Activated T-helper 9 cell treated with anti-CD3 and anti-CD28 coated beads, Interleukin-2, amount 50 U/mL, for 16 hours (primary cell): ENCODE results near the gene BMPR1A.
"Not testable (repeated sequence)": the region's sequence is repeated elsewhere in the genome, so short reads cannot be mapped to it uniquely, and the experiment has no call there.

Experiments
- DNase-seq: peaks from one replicate; pipeline ENCODE4 v3.0.0-alpha.2; 2020; ENCODE audit warnings: low read depth

The BMPR1A gene

DNA sequence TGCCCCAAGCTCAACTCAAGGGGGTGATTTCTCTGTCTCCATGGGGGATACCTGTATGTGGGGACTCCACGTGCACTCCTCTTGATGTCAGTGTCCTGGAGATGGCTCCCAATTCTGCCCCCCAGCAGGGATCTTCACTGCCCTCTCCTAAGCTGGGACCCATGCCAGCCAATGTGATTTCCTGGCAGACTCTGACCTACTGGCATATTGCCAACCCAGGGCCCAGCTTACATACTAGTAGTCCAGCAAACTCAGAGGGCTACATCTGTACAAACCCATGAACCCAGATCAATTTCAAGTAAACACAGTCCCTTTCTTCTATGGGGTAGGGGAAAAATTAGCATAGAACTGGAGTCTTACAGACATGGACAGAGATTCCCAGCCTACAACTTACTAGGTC, 26.2 kb upstream of the BMPR1A start:
- DNase-seq, result no peak

GRCh38 chr10:86732771-86733170, 23.6 kb upstream of the BMPR1A start:
- no peak for DNase-seq

- no peak for DNase-seq
These were observed 23.2 kb upstream of the BMPR1A start for GRCh38 chr10:86733260-86733671.

DNA sequence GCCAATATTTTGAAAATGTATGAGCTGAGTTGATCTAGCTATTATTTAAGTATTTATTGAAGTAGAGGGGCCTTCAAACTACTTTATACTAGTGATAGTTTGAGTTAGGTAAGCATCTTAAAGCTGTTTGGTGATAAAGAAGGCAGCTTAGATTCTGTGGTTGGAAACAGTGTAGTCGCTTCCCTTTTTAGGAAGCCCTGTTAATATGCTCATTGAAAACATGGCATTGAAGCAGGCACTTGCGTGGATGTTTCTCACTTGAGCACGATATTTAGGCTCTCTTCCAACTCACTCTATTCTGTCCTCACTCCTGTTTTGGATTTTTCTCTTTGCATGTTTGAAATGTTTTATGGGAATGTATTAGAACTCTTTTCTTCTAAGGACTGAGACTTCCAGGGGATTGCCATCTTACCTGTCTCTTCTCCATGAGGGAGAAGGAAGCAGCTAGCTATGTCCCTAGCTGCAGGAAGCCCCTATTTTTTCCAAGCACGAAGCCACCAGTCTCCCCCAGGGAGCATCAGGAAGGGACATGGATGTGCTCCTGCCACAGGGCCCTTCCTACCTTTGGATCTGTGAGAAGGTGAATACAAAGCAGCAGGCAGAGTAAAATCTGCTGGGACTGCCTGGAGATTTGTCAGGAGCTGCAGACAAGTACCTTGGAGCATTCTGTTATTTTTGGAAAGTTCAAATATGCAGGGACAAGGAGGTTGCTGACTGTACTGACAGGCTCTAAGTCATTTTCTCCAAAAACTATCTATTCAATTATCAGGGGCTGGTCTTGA, 22.0 kb upstream of the BMPR1A start:
- DNase-seq, result no peak

- DNase-seq, result not testable (repeated sequence)
These were observed 21.1 kb upstream of the BMPR1A start for GRCh38 chr10:86735278-86735677.

- DNase-seq, result no peak
These were observed 14.2 kb upstream of the BMPR1A start for GRCh38 chr10:86742230-86742629.

DNA sequence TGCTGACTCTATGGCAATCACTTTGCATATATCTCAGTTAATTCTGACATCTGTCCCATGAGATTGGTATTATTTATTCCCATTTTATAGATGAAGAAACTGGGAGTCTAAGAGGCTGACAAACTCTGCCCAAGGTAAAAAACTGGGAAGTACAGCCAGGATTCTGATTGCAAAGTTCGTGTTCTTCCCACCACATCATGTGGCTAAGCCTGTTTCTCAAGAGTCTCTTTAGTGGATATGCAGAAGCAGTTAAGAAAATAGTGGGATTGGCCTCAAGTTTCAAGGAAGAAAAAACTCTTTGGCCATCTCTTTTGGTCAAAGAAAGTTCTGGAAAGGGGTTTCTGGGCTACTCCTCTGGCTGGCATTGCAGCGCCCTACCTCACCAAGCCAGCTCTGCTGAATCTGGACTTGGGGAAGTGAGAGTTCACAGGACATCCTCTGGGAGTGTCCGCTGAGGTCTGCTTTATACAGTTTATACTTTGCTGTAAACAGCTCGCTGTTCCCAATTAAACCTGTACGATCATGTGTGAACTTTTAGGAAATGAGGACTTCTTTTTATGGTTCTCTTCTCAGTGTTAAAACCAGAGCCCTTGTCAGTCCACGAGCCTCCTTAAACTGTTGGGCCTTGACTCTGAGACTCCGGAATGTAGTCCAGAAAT, 12.2 kb upstream of the BMPR1A start:
- DNase-seq, result no peak

- DNase-seq, result no peak
These were observed 8.4 kb upstream of the BMPR1A start for GRCh38 chr10:86747796-86748581.

DNA sequence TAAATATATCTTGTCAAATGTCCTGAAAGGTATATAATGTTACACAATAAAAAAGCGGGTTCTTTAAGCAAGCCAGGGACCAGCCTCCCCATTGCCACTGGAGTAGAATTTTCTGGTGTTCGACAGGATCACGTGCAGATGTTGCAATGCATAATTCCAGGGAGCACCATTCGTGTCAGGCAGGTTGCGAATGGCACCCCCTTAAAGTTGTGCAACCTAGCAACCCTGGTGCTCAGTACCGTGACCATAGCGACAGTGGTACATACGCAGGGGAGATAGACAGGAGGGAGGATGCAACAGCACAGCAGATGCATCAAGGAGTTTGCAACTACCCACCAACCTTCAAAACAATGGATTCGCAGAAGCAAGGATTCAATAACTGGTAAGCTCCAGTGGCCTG, 6.6 kb upstream of the BMPR1A start:
- DNase-seq, result no peak

DNA sequence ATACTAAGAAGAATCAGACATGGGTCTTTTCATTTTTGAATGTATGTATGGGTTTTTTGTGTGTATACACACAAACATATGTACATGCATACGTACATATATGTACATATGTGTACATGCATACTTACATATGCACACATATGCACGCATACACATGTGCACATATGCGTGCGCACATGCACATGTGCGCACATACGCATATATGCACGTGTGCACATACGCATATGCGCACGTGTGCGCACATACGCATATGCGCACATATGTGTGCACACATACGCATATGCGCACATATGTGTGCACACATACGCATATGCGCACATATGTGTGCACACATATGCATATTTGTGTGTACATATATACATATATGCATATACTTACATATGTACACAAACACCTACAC, 4.9 kb upstream of the BMPR1A start:
- no peak for DNase-seq

DNA sequence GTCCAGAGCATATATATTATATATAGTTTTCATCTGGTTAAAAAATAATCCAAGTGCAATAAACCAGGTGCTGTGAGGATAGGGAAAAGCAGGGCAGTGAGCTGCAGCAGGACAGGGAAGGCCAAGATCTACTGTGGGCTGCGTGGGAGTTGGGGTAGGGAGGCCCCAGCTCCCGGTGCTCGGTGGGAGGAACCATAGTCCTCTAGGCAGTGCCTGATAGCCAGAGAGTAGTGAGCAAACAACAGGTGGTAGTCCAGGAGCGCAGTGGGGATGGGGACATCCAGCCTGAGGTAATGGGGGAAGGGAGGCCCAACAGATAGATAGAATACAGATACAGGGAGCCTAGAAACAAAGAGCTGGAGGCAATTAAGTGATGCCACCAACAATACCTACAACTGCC, 4.1 kb upstream of the BMPR1A start:
- DNase-seq, result no peak

DNA sequence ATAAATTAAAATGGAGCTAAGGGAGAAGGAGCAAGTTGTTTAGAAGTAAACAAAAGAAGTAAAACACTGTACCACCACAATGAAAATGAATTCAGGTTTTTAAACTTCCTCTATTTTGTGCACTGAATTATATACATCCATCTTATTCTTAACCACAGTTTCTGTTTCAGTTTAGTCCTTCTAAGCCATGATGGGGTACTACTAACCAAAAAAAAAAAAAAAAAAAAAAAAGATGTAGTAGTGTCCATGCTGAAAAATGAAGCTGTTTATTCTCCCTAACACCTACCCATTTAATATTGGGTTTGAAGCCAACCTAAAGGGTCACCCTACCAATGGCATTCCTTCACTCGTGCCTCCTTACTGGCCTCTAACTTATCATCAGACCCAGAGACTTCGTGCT, 3.4 kb upstream of the BMPR1A start:
- no peak for DNase-seq

DNA sequence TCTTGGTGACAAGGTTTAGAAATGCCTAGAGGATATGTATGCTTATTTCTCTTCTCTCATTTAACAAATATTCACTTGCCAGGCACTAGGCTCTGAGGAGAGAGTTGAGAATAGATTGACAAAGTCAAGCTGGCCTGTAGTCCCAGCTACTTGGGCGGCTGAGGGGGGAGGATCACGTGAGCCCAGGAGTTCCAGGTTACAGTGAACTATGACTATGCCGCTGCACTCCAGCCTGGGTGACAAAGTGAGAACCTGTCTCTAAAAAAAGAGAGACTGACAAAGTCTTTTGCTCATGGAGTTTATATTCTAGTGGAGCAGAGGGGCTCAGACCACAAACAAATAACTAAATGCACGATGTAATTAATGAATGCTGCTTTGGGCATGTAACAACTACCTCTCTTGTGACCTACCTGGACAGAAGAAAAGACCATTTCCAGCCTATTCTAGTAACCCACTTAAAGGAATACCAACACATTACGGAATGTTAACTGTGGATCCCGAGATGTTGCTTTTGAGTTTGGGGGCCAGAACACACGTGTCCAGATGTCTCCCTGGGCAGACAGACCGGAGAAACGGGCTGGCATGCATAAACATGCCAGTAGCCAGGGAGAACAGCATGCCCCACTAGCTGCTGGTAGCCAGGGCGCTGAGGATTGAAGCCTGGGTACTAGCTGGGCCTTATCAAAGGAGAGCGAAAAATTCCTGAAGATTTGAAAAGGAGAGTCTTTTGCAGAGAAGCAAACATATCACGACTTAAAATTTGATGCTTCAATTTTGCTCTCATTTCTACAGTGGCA, 2.6 kb upstream of the BMPR1A start:
- no peak for DNase-seq

GRCh38 chr10:86755454-86755739, 1.0 kb upstream of the BMPR1A start:
- no peak for DNase-seq

DNA sequence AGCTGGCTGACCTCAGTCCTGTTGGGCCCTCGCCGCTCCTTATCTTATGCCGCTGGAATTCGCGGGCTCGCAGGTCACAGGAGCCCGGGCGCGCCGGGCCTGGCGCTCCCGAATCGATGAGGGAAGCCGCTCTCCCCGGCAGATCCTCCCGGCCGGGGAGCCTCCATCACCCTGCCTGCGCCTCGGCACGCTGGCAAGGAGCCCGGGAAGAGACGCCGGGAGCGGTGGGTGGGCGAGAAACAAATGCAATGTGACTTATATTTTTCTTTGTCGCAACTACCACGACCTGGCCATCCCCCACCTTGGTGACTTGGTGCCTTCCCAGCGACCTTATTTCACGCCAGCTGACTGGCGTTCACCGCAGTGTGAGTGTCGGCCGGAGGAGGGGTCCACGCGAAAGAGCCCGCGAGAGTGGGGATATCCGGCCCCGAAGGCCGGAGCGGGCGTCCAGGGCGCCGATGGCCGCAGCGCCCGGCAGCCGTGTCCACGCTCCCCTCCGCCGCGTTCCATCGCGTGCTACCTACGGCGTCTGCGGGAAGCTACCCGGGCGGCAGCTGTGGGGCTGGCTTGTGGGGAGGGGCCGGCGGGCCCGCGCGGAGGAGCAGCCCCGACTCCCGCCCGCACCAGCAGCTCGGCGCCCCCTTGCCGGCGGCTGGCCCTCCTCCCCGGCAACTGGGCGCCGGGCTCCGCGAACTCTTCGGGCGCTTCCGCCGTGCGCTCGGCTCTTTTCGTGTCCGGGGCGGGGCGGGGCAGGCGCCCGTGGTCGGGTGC, 494 bp upstream of the BMPR1A start:
- DNase-seq, result peak; percentile 83

DNA sequence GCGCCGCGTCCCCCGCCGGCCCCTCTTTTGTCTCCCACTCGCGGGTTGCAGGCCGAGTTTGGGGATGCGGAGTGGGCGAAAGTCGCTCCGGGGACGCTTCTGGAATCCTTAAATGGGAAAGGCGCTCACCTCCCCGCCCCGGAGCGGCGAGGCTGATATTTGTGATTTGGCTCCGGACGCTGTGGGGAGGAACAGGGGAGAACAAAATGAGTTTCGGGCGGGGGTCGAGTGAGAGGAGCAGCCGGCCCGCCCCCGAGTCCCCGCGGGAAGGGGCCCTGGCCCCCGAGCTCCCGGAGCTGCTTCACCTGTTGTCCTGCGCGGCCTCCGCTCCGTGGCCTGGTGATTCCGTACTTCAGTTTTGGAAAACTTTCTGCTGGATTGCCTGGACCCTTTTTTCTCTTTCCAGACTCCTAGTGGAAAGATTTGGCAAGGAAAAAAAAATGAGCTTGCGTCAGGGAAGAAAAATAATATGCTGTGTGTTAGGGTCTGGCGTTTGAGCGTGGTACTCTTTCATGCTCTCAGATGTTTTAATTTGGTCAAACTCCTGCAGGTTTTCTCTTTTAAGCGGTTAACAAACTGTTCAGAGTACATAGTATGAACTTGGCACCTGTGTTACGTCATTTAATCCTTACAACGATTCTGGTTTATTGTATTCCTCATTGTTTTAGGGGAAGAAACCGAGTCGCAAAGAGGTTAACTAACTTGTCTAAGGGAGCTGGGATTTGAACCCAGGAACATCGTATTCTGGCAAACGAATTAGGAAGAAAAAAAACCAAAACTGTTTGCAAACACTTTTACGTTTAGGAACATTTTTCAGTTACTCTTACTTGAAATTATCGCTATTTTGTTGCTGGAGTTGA, 924 bp downstream of the BMPR1A start:
- DNase-seq, result no peak

DNA sequence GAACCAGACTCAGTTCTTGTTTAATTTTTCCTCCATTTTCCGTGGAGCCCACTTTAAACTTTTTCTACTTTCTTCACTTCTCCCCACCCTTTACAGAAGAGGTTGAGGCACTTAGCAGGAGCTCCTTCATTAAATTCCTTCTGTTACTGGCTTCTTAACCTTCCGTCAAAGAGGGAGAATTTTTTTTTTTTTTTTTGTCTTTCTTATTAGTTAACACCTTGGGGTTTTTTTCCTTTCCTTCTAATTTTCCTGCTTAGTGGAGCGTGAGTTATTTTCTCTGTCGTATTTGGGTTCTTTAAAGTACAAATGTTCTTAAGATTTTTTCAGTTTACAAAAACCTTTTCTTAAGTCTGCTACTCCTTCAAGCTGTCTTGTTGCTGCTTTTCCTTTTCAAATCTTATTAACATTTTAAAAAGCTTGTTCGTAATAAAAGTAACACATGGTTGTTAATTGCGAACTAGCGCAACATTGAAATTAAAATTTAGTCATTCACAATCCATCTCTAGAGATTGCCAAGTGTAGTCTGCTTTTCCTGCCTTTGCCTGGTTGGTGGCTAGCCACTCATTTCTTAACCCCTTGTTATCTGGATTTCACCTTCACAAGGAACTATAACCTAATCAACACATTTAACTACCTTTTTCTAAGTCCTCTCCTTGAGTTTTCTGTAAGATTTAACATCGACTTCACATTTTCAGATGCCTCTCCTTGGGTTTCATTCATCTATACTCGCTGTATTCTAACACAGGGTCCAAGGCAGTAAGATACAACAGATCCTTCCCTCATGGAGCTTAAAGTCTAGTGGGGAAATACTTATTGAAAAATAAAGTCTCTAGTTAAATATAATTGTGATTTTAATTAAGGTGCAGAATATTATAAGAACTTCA, 2.0 kb downstream of the BMPR1A start:
- DNase-seq, result no peak

DNA sequence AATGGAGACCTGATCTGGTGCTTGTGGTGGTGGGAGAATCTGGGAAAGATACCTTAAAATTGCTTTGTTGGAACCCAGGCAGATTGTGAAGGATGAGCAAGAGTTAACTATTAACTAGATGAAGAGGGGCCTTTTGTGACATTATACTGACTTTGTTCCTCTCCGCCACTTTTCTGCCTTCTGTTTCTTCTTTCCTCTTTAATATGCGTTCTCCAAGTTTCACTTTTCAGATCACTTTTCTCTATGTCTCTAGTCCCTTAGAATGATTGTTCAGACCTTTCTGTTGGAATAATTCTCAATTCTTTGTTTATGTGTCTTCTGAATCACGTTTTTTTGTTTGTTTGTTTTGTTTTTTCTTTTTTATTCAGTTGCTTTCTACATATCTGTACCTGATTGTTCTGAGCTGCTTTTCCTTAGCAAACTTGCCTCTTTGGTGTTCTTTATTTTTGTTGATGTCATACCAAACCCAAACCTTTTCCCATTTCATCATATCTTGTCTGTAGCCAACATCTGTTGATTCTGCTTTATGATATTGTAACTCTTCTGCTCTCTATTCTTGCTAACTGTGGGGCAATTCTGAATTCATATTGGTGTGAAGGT, 2.8 kb downstream of the BMPR1A start:
- no peak for DNase-seq

DNA sequence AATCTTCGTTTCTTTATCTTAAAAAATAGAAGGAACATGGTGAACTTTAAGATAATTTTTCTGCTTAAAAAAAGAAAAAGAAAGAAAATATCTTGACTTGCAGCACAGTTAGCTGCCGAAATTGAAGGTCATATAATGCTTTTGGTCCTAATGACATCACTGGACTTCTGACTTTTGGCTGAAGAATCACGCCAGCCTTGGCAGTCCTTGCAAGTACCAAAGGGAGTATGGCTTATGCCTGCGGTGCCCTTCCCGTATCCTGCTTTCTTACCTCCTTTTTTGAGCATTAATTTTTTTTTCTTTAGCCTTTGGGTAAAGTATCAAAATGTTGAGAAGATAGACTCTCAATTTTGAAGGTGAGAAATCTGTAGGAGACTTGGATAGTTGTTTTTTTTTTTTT, 7.0 kb downstream of the BMPR1A start:
- no peak for DNase-seq
